ENCODE data around the gene DKKL1. TPM values are rescaled to one million over a fixed set of nuclear protein-coding genes. Genes with fewer than 3 reads are reported as not detected.

Gene DKKL1
- polyA plus RNA-seq, 1 donor from 2014 or later: 1.1 TPM

GRCh38 chr19:49343123-49343522 is 20.6 kb upstream of the DKKL1 start:
- peaks cover 24 to 38% (median 35%) of the 10 kb centered on the region in 3 donors for H3K4me1 Mint-ChIP-seq
- H3K4me3 Mint-ChIP-seq: peak overlapping the region in 2 of 4 donors; percentile 12 to 17
- peaks cover 3% of the 10 kb centered on the region for H3K36me3 Mint-ChIP-seq
- H3K27ac Mint-ChIP-seq: peak overlapping the region in 1 of 3 donors; percentile 43
- H3K9me3 Mint-ChIP-seq: no peaks in the 10 kb centered on the region
- H3K27me3 Mint-ChIP-seq: peaks cover 3% of the 10 kb centered on the region

GRCh38 chr19:49344505-49345423 is 18.9 kb upstream of the DKKL1 start:
- peak overlapping the region in 2 of 4 donors; percentile 15 to 28 for H3K4me3 Mint-ChIP-seq
- H3K9me3 Mint-ChIP-seq: no peaks in the 10 kb centered on the region
- peak overlapping the region in 2 of 3 donors; percentile 52 to 88 for H3K27ac Mint-ChIP-seq
- H3K4me1 Mint-ChIP-seq: peaks cover 34 to 36% (median 34%) of the 10 kb centered on the region in 3 donors
- H3K27me3 Mint-ChIP-seq: peaks cover 3% of the 10 kb centered on the region
- H3K36me3 Mint-ChIP-seq: no peaks in the 10 kb centered on the region

- Mint-ChIP-seq H3K9me3 (no peaks in the 10 kb centered on the region), H3K4me1 (peaks cover 24 to 28% (median 27%) of the 10 kb centered on the region in 3 donors), H3K27me3 (peaks cover 3% of the 10 kb centered on the region), H3K36me3 (no peaks in the 10 kb centered on the region), H3K4me3 (peak overlapping the region in 2 of 4 donors; percentile 33 to 63), H3K27ac (no peak overlapping the region)
Observed at GRCh38 chr19:49347191-49347590, 16.5 kb upstream of the DKKL1 start.

- peaks cover 20 to 24% (median 22%) of the 10 kb centered on the region in 3 donors for H3K4me1 Mint-ChIP-seq
- H3K4me3 Mint-ChIP-seq: peak overlapping the region in 2 of 4 donors; percentile 4 to 74
- H3K27me3 Mint-ChIP-seq: peaks cover 3% of the 10 kb centered on the region
- peak overlapping the region in 1 of 3 donors; percentile 46 for H3K27ac Mint-ChIP-seq
- no peaks in the 10 kb centered on the region for H3K9me3 Mint-ChIP-seq
- H3K36me3 Mint-ChIP-seq: no peaks in the 10 kb centered on the region
Observed at GRCh38 chr19:49347835-49348234, 15.8 kb upstream of the DKKL1 start.

GRCh38 chr19:49348305-49349189 is 15.1 kb upstream of the DKKL1 start:
- Mint-ChIP-seq H3K4me3 (peak overlapping the region in 2 of 4 donors; percentile 4 to 70), H3K27me3 (peaks cover 3% of the 10 kb centered on the region), H3K27ac (peak overlapping the region in 1 of 3 donors; percentile 46), H3K4me1 (peaks cover 20 to 26% (median 25%) of the 10 kb centered on the region in 3 donors), H3K36me3 (peaks cover 3% of the 10 kb centered on the region), H3K9me3 (no peaks in the 10 kb centered on the region)

- Mint-ChIP-seq H3K4me3 (no peak overlapping the region), H3K27ac (no peak overlapping the region), H3K9me3 (no peaks in the 10 kb centered on the region), H3K36me3 (peaks cover 3% of the 10 kb centered on the region), H3K4me1 (peaks cover 21 to 29% (median 25%) of the 10 kb centered on the region in 3 donors), H3K27me3 (peaks cover 3% of the 10 kb centered on the region)
Observed at GRCh38 chr19:49349567-49349966, 14.1 kb upstream of the DKKL1 start.

- H3K4me3 Mint-ChIP-seq: peak overlapping the region; percentile 75 to 88 (median 82)
- H3K27ac Mint-ChIP-seq: peak overlapping the region in 2 of 3 donors; percentile 54 to 89
- H3K9me3 Mint-ChIP-seq: no peaks in the 10 kb centered on the region
- peaks cover 28 to 33% (median 32%) of the 10 kb centered on the region in 3 donors for H3K4me1 Mint-ChIP-seq
- peaks cover 3% of the 10 kb centered on the region for H3K27me3 Mint-ChIP-seq
- H3K36me3 Mint-ChIP-seq: peaks cover 3% of the 10 kb centered on the region
Observed at GRCh38 chr19:49355909-49356353, 7.7 kb upstream of the DKKL1 start.

- Mint-ChIP-seq H3K4me3 (peak overlapping the region; percentile 75 to 88 (median 80)), H3K9me3 (no peaks in the 10 kb centered on the region), H3K27ac (peak overlapping the region in 2 of 3 donors; percentile 46 to 54), H3K27me3 (peaks cover 3% of the 10 kb centered on the region), H3K36me3 (peaks cover 3% of the 10 kb centered on the region), H3K4me1 (peaks cover 31 to 35% (median 33%) of the 10 kb centered on the region in 3 donors)
Observed at GRCh38 chr19:49356382-49356781, 7.3 kb upstream of the DKKL1 start.

- peaks cover 3% of the 10 kb centered on the region for H3K36me3 Mint-ChIP-seq
- peaks cover 6% of the 10 kb centered on the region for H3K27me3 Mint-ChIP-seq
- H3K4me1 Mint-ChIP-seq: peaks cover 33 to 41% (median 34%) of the 10 kb centered on the region in 3 donors
- H3K27ac Mint-ChIP-seq: peak overlapping the region in 2 of 3 donors; percentile 72 to 93
- peak overlapping the region; percentile 75 to 88 (median 82) for H3K4me3 Mint-ChIP-seq
- no peaks in the 10 kb centered on the region for H3K9me3 Mint-ChIP-seq
Observed at GRCh38 chr19:49357186-49357585, 6.5 kb upstream of the DKKL1 start.

- no peaks in the 10 kb centered on the region for H3K9me3 Mint-ChIP-seq
- peak overlapping the region; percentile 5 to 84 (median 70) for H3K4me3 Mint-ChIP-seq
- peak overlapping the region; percentile 1 to 95 (median 31) for H3K27ac Mint-ChIP-seq
- peaks cover 6% of the 10 kb centered on the region for H3K27me3 Mint-ChIP-seq
- H3K36me3 Mint-ChIP-seq: no peaks in the 10 kb centered on the region
- H3K4me1 Mint-ChIP-seq: peaks cover 18 to 39% (median 29%) of the 10 kb centered on the region in 3 donors
Observed at GRCh38 chr19:49359851-49360820, 3.5 kb upstream of the DKKL1 start.

GRCh38 chr19:49361438-49362047 is 2.1 kb upstream of the DKKL1 start:
- Mint-ChIP-seq H3K4me1 (peaks cover 16 to 35% (median 23%) of the 10 kb centered on the region in 3 donors), H3K4me3 (peak overlapping the region in 3 of 4 donors; percentile 49 to 84 (median 79))

GRCh38 chr19:49362048-49362928 is 1.4 kb upstream of the DKKL1 start, which contains the start of gene TEAD2:
Gene TEAD2 (minus strand): TSS chr19:49362416. CDS start chr19:49360075, 2,341 bp downstream.
- no peaks in the 10 kb centered on the region for H3K9me3 Mint-ChIP-seq
- H3K27me3 Mint-ChIP-seq: peaks cover 3% of the 10 kb centered on the region
- no peaks in the 10 kb centered on the region for H3K36me3 Mint-ChIP-seq
- peak within 1 kb of the TSS; percentile 21 to 90 (median 84) for H3K27ac Mint-ChIP-seq
- peaks cover 12 to 28% (median 18%) of the 10 kb centered on the region in 3 donors for H3K4me1 Mint-ChIP-seq
- peak within 1 kb of the TSS in 3 of 4 donors; percentile 49 to 84 (median 79) for H3K4me3 Mint-ChIP-seq

More at GRCh38 chr19:49361438-49362047, 2.1 kb upstream of the DKKL1 start:
- Mint-ChIP-seq H3K9me3 (no peaks in the 10 kb centered on the region), H3K36me3 (no peaks in the 10 kb centered on the region), H3K27ac (peak overlapping the region; percentile 21 to 90 (median 84)), H3K27me3 (peaks cover 3% of the 10 kb centered on the region)
